HEK293T (cell line): ENCODE measurements around the gene OVOL1.

Source experiments
- ARNT ChIP-seq: fragments of 450-650 bp; IDR thresholded peaks from 2 replicates; pipeline ENCODE4 v1.6.1; 2017; ENCODE audit warnings: mild to moderate bottlenecking
- ELF4 ChIP-seq: fragments of 450-650 bp; IDR thresholded peaks from 2 replicates; pipeline ENCODE4 v1.6.1; 2017; ENCODE audit warnings: antibody characterized with exemption
- FOXM1 ChIP-seq: fragments of 450-650 bp; IDR thresholded peaks from 2 replicates; pipeline ENCODE4 v1.6.1; 2017; ENCODE audit warnings: mild to moderate bottlenecking, borderline replicate concordance
- L3MBTL2 ChIP-seq: fragments of 450-650 bp; conservative IDR thresholded peaks from 2 replicates; pipeline ENCODE4 v1.6.1; 2016; ENCODE audit warnings: mild to moderate bottlenecking
- NFRKB ChIP-seq: fragments of 450-650 bp; IDR thresholded peaks from 2 replicates; pipeline ENCODE4 v1.6.1; 2016; ENCODE audit warnings: mild to moderate bottlenecking, moderate library complexity
- PKNOX1 ChIP-seq: fragments of 450-650 bp; IDR thresholded peaks from 2 replicates; pipeline ENCODE4 v1.6.1; 2016
- SP1 ChIP-seq: fragments of 450-650 bp; IDR thresholded peaks from 2 replicates; pipeline ENCODE4 v1.6.1; 2017
- SUZ12 ChIP-seq: fragments of 450-650 bp; IDR thresholded peaks from 2 replicates; pipeline ENCODE4 v1.6.1; 2016; ENCODE audit warnings: mild to moderate bottlenecking
- TARDBP ChIP-seq: fragments of 450-650 bp; IDR thresholded peaks from 2 replicates; pipeline ENCODE4 v1.6.1; 2016
- ZNF384 ChIP-seq: fragments of 450-650 bp; IDR thresholded peaks from 2 replicates; pipeline ENCODE4 v1.6.1; 2016

- TF ChIP-seq ARNT (no peak), TARDBP (no peak), SP1 (no peak), NFRKB (no peak), PKNOX1 (no peak), ELF4 (no peak), FOXM1 (no peak), ZNF384 (no peak), SUZ12 (no peak), L3MBTL2 (no peak)
Observed at GRCh38 chr11:65790104-65790901, 3.4 kb downstream of the OVOL1 start.
